ENCODE data around the gene TGFBR1. TPM values are rescaled to one million over a fixed set of nuclear protein-coding genes. Genes with fewer than 3 reads are reported as not detected.
A peak's percentile ranks its signal among the peaks of the same experiment; 100 is the strongest.

The TGFBR1 gene
- total RNA-seq, 2 experiments from 2014 or later: 25.4 to 26.3 TPM

GRCh38 chr9:99101271-99101670, 3.6 kb upstream of the TGFBR1 start:
- DNase-seq: no peak
- peaks cover 12% of the 10 kb centered on the region for H3K4me1 Mint-ChIP-seq (ENCODE audit: low read depth)
- no peak overlapping the region for H3K27ac Mint-ChIP-seq
- no peak overlapping the region for H3K4me3 Mint-ChIP-seq
- H3K27me3 Mint-ChIP-seq: no peaks in the 10 kb centered on the region
- POLR2A ChIA-PET: no interaction called here
- intact Hi-C loops (cut with micrococcal nuclease): loop anchor here (10.0 kb wide), 1 partner anchor 296 kb away; the partner anchor contains the start of gene GALNT12
- CTCF ChIA-PET: interaction anchor here (0.6 kb wide), 1 partner anchor 62 kb away, joined by 3 read pairs; no protein-coding TSS in a partner anchor
- H3K9me3 Mint-ChIP-seq: no peaks in the 10 kb centered on the region
- H3K36me3 Mint-ChIP-seq: no peaks in the 10 kb centered on the region

DNA sequence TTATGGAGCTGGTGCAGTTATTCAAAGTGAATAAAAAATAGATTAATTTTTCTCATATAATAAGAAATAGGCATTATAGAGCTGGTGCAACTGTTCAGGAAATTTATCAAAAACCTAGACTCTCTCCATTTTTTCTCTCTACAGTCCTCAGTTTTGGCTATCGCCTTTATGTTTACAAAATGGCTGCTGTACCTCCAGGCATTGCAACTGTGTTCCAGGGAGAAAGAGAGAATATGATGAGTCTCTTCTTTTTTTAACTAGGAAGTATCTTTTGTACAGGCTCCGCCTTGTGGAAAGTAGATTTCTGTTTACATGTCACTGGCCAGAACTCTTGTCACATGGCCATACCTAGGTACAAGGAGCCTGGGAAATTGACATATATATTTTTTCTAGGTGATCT, 3.1 kb upstream of the TGFBR1 start:
- Mint-ChIP-seq H3K4me3 (no peak overlapping the region), H3K27me3 (no peaks in the 10 kb centered on the region), H3K4me1 (ENCODE audit: low read depth) (peaks cover 15% of the 10 kb centered on the region), H3K9me3 (no peaks in the 10 kb centered on the region), H3K27ac (no peak overlapping the region), H3K36me3 (no peaks in the 10 kb centered on the region)
- ChIA-PET CTCF (interaction anchor here (0.6 kb wide), 1 partner anchor 62 kb away, joined by 3 read pairs; no protein-coding TSS in a partner anchor), POLR2A (no interaction called here)
- DNase-seq: no peak
- intact Hi-C loops (cut with micrococcal nuclease): loop anchor here (10.0 kb wide), 1 partner anchor 297 kb away; the partner anchor contains the start of gene GALNT12

DNA sequence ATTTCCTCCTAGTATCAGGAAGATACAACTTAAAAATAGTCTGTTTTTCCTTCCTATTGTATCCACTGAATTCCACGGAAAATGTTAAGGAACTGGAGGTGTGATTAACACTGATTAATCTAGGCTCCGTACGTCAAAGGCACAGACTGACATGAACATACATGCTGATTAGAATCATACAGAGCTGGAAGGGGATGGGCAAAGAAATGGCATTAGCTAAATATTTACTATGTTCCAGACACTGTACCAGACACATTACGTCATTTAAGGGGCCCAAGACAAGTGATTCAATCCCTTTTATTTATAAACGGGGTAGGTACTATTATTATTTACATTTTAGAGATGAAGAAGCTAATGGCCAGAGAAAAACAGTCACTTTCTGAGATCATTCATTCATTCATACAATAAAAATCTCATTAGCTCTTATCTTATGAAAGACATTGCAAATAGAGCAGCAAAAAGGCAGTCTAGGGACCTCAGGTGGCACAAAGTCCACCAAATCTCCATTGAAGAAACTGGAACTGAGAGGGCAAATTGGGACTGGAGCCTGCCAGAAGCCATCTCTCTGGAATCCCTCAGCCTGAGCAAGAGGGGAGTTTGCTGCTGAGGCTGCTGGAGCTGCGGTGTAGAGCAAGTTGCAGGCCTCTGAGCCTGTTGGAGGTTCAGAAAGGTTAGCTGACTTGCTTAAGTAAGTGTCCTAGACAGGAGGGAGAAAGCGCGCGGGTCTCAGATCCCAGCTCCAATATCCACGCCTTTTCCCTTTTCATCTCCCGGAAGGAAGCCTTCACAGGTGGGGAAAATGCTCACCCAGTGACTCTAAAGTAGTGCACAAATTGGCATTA, 1.6 kb upstream of the TGFBR1 start:
- DNase-seq: no peak
- no peaks in the 10 kb centered on the region for H3K27me3 Mint-ChIP-seq
- intact Hi-C loops (cut with micrococcal nuclease): loop anchor here (10.0 kb wide), 1 partner anchor 298 kb away; the partner anchor contains the start of gene GALNT12
- H3K9me3 Mint-ChIP-seq: no peaks in the 10 kb centered on the region
- ChIA-PET POLR2A (interaction anchor here (0.7 to 1.9 kb wide), 3 partner anchors 9 to 131 kb away, joined by 3 to 11 read pairs (median 5); no protein-coding TSS in a partner anchor), CTCF (interaction anchor here (0.7 to 1.9 kb wide), 7 partner anchors 10 to 313 kb away, joined by 3 to 12 read pairs (median 4); no protein-coding TSS in a partner anchor)
- peaks cover 28% of the 10 kb centered on the region for H3K4me1 Mint-ChIP-seq (ENCODE audit: low read depth)
- H3K36me3 Mint-ChIP-seq: no peaks in the 10 kb centered on the region
- no peak overlapping the region for H3K27ac Mint-ChIP-seq
- H3K4me3 Mint-ChIP-seq: peak overlapping the region; percentile 79

GRCh38 chr9:99103901-99104458, 933 bp upstream of the TGFBR1 start:
- intact Hi-C loops (cut with micrococcal nuclease): loop anchor here (1.0 to 10.0 kb wide), 3 partner anchors 11 to 299 kb away; partner anchors contain the start of gene GALNT12
- Mint-ChIP-seq H3K9me3 (no peaks in the 10 kb centered on the region), H3K27ac (peak overlapping the region; percentile 67), H3K27me3 (no peaks in the 10 kb centered on the region), H3K4me3 (peak overlapping the region; percentile 79), H3K36me3 (no peaks in the 10 kb centered on the region), H3K4me1 (ENCODE audit: low read depth) (peaks cover 35% of the 10 kb centered on the region)
- ChIA-PET POLR2A (interaction anchor here (0.7 to 1.9 kb wide), 3 partner anchors 10 to 130 kb away, joined by 3 to 11 read pairs (median 5); no protein-coding TSS in a partner anchor), CTCF (interaction anchor here (0.7 to 1.9 kb wide), 8 partner anchors 10 to 313 kb away, joined by 3 to 12 read pairs (median 4); no protein-coding TSS in a partner anchor)
- DNase-seq: peak; percentile 22

DNA sequence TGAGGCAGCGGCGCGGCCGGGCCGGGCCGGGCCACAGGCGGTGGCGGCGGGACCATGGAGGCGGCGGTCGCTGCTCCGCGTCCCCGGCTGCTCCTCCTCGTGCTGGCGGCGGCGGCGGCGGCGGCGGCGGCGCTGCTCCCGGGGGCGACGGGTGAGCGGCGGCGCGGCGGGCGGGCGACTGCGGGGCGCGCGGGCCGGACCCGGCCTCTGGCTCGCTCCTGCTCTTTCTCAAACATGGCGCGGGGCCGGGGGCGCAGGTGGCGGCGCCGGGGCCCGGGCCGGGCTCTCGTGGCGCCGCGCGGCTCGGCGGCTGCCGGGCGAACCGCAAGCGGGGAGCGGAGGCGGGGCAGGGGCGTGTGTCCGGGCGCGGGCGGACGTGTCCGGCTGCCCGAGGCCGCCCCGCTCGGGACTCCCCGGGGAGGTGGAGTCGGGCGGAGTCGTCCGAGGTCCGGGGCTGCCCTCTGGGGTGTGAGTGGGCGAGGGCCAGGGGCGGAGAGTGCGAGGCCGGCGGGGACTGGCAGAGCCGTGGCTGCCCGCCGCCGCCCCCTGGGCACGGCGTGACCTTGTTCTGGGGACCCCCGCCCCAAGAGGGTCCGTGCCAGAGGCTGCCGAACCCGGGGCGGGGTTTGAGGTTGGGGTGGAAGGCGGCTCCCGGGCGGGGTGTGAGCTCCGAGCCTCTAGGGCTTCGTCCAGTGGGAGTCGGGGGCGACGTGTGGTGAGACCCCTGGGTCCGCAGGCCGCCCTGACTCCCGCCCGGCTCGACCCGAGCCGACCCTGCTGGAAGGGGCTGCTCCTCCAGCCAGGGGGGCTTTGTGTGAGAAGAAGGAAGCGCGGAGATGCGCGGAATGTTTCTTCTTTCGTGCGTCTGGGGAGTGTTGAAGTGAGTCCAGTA, 485 bp downstream of the TGFBR1 start:
- POLR2A ChIA-PET: interaction anchor here (0.9 to 1.9 kb wide), 4 partner anchors 9 to 29 kb away, joined by 3 to 11 read pairs (median 5); no protein-coding TSS in a partner anchor

GRCh38 chr9:99106044-99106375, 1.1 kb downstream of the TGFBR1 start:
- peak overlapping the region; percentile 26 for H3K27ac Mint-ChIP-seq
- peak overlapping the region; percentile 80 for H3K4me3 Mint-ChIP-seq
- DNase-seq: no peak
- H3K4me1 Mint-ChIP-seq (ENCODE audit: low read depth): peaks cover 52% of the 10 kb centered on the region
- no peaks in the 10 kb centered on the region for H3K9me3 Mint-ChIP-seq
- no peaks in the 10 kb centered on the region for H3K36me3 Mint-ChIP-seq
- ChIA-PET CTCF (interaction anchor here (1.4 to 1.8 kb wide), 3 partner anchors 14 to 107 kb away, joined by 4 to 5 read pairs (median 4); no protein-coding TSS in a partner anchor), POLR2A (interaction anchor here (0.9 to 1.4 kb wide), 3 partner anchors 8 to 29 kb away, joined by 3 to 5 read pairs (median 5); no protein-coding TSS in a partner anchor)
- no peaks in the 10 kb centered on the region for H3K27me3 Mint-ChIP-seq
- intact Hi-C loops (cut with micrococcal nuclease): loop anchor here (10.0 kb wide), 1 partner anchor 301 kb away; the partner anchor contains the start of gene GALNT12

More for the DNA sequence above, 485 bp downstream of the TGFBR1 start:
- peaks cover 48% of the 10 kb centered on the region for H3K4me1 Mint-ChIP-seq (ENCODE audit: low read depth)
- H3K36me3 Mint-ChIP-seq: no peaks in the 10 kb centered on the region
- CTCF ChIA-PET: interaction anchor here (0.7 to 1.9 kb wide), 8 partner anchors 8 to 720 kb away, joined by 3 to 12 read pairs (median 4); no protein-coding TSS in a partner anchor
- no peaks in the 10 kb centered on the region for H3K9me3 Mint-ChIP-seq
- peak overlapping the region; percentile 80 for H3K4me3 Mint-ChIP-seq
- no peaks in the 10 kb centered on the region for H3K27me3 Mint-ChIP-seq
- H3K27ac Mint-ChIP-seq: peak overlapping the region; percentile 42
- intact Hi-C loops (cut with micrococcal nuclease): loop anchor here (1.0 to 10.0 kb wide), 2 partner anchors 301 to 714 kb away; partner anchors contain the start of gene GALNT12
- peak; percentile 56 for DNase-seq

- H3K4me1 Mint-ChIP-seq (ENCODE audit: low read depth): peaks cover 63% of the 10 kb centered on the region
- peak overlapping the region; percentile 27 for H3K4me3 Mint-ChIP-seq
- ChIA-PET POLR2A (no interaction called here), CTCF (interaction anchor here (1.5 to 1.7 kb wide), 2 partner anchors 11 to 15 kb away, joined by 4 to 5 read pairs; no protein-coding TSS in a partner anchor)
- intact Hi-C loops (cut with micrococcal nuclease): loop anchor here (1.0 to 10.0 kb wide), 2 partner anchors 8 to 303 kb away; partner anchors contain the start of gene GALNT12
- DNase-seq: no peak
- no peaks in the 10 kb centered on the region for H3K36me3 Mint-ChIP-seq
- no peaks in the 10 kb centered on the region for H3K9me3 Mint-ChIP-seq
- H3K27ac Mint-ChIP-seq: peak overlapping the region; percentile 59
- no peaks in the 10 kb centered on the region for H3K27me3 Mint-ChIP-seq
Measured at GRCh38 chr9:99107421-99107820, 2.5 kb downstream of the TGFBR1 start.

GRCh38 chr9:99108131-99108530, 3.2 kb downstream of the TGFBR1 start:
- intact Hi-C loops (cut with micrococcal nuclease): loop anchor here (10.0 kb wide), 1 partner anchor 303 kb away; the partner anchor contains the start of gene GALNT12
- Mint-ChIP-seq H3K27me3 (no peaks in the 10 kb centered on the region), H3K4me3 (no peak overlapping the region), H3K36me3 (no peaks in the 10 kb centered on the region), H3K4me1 (ENCODE audit: low read depth) (peaks cover 70% of the 10 kb centered on the region), H3K27ac (no peak overlapping the region), H3K9me3 (no peaks in the 10 kb centered on the region)
- ChIA-PET CTCF (interaction anchor here (1.5 kb wide), 1 partner anchor 11 kb away, joined by 5 read pairs; no protein-coding TSS in a partner anchor), POLR2A (no interaction called here)
- no peak for DNase-seq

DNA sequence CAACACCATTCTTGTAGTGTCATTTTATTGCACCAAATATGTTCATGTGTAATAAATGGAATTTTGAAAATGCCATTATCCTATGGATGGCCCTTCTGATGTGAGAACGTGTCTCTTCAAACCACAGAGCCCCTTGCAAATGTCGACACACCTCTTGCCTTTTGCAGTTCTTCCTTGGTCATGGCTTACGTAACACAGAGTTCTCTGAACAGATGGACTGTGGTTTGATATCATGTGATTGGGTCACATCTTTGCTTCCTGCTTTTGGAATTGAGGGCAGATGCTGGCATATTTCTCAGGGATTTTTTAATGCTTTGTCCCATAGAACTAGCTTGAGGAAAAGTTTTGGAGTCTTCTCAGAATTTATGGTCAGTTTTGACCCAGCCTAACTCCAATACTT, 4.6 kb downstream of the TGFBR1 start:
- H3K27ac Mint-ChIP-seq: no peak overlapping the region
- H3K4me3 Mint-ChIP-seq: no peak overlapping the region
- DNase-seq: no peak
- no peaks in the 10 kb centered on the region for H3K27me3 Mint-ChIP-seq
- POLR2A ChIA-PET: no interaction called here
- CTCF ChIA-PET: interaction anchor here (0.7 kb wide), 1 partner anchor 54 kb away, joined by 3 read pairs; no protein-coding TSS in a partner anchor
- H3K36me3 Mint-ChIP-seq: no peaks in the 10 kb centered on the region
- no peaks in the 10 kb centered on the region for H3K9me3 Mint-ChIP-seq
- intact Hi-C loops (cut with micrococcal nuclease): loop anchor here (10.0 kb wide), 1 partner anchor 305 kb away; the partner anchor contains the start of gene GALNT12
- peaks cover 75% of the 10 kb centered on the region for H3K4me1 Mint-ChIP-seq (ENCODE audit: low read depth)

DNA sequence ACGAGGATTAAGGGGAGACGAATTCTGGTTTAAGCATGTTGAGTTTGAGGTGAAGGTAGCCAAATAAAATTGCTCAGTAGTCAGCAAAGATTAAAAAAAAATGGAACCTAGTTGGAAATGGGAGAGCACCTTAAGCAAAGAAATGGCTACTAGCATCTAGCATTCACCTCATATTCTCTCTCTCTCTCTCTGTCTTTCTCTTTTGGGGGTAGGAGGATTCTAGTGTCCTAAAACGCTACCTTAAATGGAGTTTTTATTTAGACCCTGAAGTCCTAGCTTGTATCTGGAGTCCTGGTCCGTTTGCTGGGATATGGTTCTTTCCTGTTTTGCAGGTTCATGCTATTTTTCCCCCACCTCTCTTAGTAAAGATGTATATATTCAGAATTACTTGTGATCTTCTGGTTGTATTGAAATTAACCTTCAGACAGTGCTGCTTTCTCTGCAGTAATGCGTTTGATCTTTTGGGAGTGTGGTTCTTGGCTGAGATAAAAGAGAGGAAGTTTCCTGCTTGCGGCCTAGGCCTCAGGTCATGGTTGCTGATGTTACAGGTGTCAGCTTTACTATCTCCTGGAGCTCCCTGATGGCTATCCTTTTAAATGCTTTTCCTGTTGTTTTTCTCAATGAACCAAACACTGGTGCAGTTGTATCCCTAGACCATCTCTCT, 8.0 kb downstream of the TGFBR1 start:
- Mint-ChIP-seq H3K9me3 (no peaks in the 10 kb centered on the region), H3K4me3 (peak overlapping the region; percentile 55), H3K27ac (peak overlapping the region; percentile 74), H3K27me3 (no peaks in the 10 kb centered on the region), H3K36me3 (no peaks in the 10 kb centered on the region), H3K4me1 (ENCODE audit: low read depth) (peaks cover 78% of the 10 kb centered on the region)
- ChIA-PET CTCF (interaction anchor here (0.8 to 2.9 kb wide), 4 partner anchors 9 to 115 kb away, joined by 3 to 12 read pairs (median 7); partner anchors contain the start of gene TGFBR1), POLR2A (no interaction called here)
- peak; percentile 47 for DNase-seq
- intact Hi-C loops (cut with micrococcal nuclease): loop anchor here (10.0 kb wide), 1 partner anchor 858 kb away; the partner anchor contains the start of gene TBC1D2

All from activated CD4-positive, alpha-beta memory T cell treated with anti-CD3 and anti-CD28 coated beads for 36 hours (primary cell).